GM12874 (cell line): Measurements from ENCODE around the gene ZNF784.

Experiments used
- CTCF ChIP-seq: IDR thresholded peaks from 2 replicates; pipeline ENCODE4 v1.5.1; 2011; ENCODE audit warnings: low read depth, mild to moderate bottlenecking, control low read depth, low read length, moderate library complexity; ENCODE audit not compliant: insufficient read depth

The ZNF784 gene

GRCh38 chr19:55640043-55640576 lies 15.7 kb upstream of the ZNF784 start:
- TF ChIP-seq CTCF, result peak; percentile 62

- TF ChIP-seq CTCF, result peak; percentile 76
Measured at GRCh38 chr19:55638864-55639359, 14.5 kb upstream of the ZNF784 start.

GRCh38 chr19:55637534-55637933 lies 13.2 kb upstream of the ZNF784 start:
- no peak for TF ChIP-seq CTCF

GRCh38 chr19:55636723-55637122 lies 12.4 kb upstream of the ZNF784 start:
- no peak for TF ChIP-seq CTCF

- no peak for TF ChIP-seq CTCF
Measured at GRCh38 chr19:55635856-55636440, 11.6 kb upstream of the ZNF784 start.

- TF ChIP-seq CTCF, result no peak
Measured at GRCh38 chr19:55635334-55635717, 11.0 kb upstream of the ZNF784 start.

GRCh38 chr19:55633861-55634260 lies 9.5 kb upstream of the ZNF784 start:
- no peak for TF ChIP-seq CTCF
